GM21447 (cell line): ENCODE data around the gene RPL38.

Experiments
- ATAC-seq: cut with Tn5 transposase; IDR thresholded peaks from one replicate; pipeline ENCODE4 v1.9.1; 2021; ENCODE audit not compliant: unreplicated experiment

RPL38 gene

DNA sequence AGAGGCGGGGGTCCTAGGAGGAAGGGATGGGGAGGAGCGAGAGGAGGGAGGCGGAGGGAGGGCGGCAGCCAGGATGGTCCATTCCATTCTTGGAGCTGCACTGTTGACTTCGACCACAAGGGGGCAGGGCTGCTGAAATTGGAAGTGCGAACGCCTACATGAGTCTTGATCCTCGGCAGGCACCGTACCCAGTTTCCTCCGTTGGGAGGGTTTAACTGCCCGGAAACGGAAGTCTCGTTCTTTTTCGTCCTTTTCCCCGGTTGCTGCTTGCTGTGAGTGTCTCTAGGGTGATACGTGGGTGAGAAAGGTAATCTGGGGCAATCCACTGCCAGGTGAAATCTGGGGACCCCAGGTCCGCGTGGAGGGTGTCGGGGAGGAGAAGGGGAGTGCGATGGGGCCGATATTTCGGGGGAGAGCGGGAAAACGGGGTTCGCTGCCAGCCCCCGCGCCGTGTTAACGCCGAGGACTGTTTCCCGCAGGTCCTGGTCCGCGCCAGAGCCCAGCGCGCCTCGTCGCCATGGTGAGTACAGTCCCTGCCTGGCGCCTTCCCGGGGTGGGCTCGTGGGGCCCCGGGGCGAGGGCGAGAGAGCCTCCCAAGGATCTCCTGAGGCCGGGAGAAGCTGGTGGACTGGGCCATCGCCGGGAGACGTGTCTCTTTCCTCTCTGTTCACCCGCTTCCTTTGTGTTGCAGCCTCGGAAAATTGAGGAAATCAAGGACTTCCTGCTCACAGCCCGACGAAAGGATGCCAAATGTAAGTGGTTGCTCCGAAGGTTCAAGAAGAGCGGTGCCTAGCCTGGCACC is at the start of gene RPL38:
RPL38 (plus strand) TSS at position 240 of the 802 bp plus-strand sequence; CDS start at position 518, 278 bp downstream.
- ATAC-seq: peak; percentile 74

DNA sequence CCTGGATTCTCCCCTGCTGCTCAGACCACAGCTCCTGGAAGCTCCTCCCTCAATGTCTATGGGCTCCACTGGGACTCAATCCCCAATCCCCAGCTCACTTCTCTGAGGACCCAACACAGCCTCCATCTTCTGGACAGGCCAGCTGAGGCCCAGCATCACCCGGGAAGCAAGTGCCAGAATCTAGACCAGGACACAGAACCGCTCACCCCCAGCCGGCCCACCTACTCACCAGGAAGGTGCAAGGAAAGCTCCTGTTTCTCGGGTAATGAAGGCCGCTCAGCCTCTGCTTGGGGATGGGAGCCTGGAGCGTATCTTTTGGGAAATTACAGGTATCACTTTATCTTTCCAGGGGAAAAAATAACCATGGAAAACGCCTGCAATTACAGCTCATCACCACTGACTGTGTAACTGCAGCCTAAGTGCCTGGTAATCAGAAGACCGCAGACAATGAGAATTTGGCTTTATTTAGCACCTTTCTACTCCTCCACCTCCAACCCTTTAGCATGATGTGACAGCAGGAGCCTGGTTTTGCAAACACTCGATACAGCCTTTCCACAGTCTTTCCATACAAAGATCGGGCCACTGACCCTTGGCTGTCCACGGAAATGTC is 49.6 kb upstream of the RPL38 start:
- ATAC-seq: no peak

GRCh38 chr17:74156878-74157277 is 46.6 kb upstream of the RPL38 start:
- no peak for ATAC-seq

- ATAC-seq: no peak
Measured at GRCh38 chr17:74157366-74157765, 46.1 kb upstream of the RPL38 start.

GRCh38 chr17:74158761-74159160 is 44.7 kb upstream of the RPL38 start:
- no peak for ATAC-seq

DNA sequence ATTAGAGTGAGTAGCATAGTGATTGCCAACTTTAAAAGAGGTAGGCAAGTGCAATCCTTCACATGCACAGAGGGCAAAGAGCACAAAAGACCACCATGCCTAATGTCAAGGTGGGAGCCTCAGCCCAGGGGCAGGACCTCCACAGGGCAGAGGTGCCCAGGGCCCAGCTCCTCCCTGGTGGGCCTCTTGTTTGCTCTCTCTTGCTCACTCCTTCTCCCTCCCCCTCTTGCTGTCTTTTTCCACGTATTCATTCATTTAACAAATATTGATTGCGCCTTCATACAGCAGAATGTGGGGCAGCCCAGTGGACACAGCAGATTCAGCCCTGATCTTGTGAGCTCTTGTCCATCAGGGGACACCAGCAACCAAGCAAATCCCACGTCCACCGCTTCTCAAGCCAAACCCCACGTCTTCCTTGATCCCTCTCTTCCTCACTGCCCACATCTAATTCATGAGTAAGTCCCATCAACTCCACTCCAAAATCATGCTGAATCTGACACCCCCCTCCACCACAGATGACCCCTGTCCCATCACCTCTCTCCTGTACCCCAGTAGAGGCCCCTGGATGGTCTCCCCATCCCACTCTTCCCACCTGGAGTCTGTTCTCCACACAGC is 44.1 kb upstream of the RPL38 start:
- no peak for ATAC-seq

DNA sequence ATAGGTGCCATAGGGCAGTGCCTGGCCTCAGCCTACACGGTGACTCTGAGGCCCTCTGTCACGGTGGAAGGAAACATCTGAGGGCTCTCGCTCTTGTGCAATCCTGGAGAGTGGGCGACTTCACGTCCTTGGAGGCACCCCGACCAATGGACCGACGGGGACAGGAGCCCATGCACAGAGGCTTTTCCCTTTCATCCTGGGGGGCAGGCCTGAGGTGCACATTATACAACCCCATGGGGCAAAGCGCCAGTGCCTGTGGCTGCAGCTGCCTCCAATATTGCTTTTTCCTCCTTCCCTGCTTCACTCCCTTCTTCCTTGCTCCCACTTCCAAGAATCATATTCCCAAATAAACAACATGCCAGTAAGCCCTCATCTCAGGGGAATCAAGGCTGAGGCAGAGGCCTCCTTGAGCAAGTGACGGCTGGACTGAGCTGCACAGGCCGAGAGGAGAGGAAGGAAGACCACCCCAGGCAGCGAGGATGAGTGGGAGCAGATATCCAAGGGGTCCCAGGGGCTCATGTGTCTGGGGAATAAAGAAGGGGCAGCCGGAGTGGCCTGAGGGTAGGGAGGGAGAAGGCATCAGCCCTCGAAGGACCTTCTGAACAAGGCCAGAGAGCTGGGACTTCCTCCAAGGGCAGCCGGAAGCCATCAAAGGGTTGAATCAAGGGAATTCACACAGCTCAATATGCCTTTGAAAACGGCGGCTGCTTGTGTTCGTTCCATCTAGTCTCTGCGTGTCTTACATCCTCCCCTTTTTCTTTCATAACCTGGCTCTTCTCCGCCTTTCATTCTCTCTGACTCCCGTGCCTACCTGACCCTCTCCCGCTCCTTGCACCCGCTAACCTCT is 42.6 kb upstream of the RPL38 start:
- ATAC-seq: no peak

GRCh38 chr17:74161503-74161875 is 42.0 kb upstream of the RPL38 start:
- no peak for ATAC-seq

GRCh38 chr17:74163271-74163821 is 40.1 kb upstream of the RPL38 start:
- no peak for ATAC-seq

DNA sequence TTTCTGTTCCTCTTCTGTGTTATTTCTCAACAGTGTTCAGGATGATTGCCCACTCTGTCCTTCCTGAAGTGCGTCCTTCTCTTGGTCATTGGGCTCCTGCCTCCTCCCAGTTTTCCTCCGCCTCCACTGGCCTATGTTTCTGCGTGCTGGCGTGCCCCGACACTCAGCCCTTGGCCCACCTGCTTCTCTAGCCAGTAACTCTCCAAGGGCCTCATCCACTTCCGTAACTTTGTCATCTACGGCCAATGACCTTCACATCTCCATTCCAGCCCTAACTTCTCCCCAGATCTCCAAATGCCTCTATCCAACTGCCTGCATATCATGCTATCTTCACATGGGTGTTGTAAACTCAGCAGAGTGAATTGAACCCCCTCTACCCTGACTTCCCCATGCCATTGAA is 39.6 kb upstream of the RPL38 start:
- ATAC-seq: no peak

GRCh38 chr17:74164446-74165045 is 38.9 kb upstream of the RPL38 start:
- no peak for ATAC-seq

DNA sequence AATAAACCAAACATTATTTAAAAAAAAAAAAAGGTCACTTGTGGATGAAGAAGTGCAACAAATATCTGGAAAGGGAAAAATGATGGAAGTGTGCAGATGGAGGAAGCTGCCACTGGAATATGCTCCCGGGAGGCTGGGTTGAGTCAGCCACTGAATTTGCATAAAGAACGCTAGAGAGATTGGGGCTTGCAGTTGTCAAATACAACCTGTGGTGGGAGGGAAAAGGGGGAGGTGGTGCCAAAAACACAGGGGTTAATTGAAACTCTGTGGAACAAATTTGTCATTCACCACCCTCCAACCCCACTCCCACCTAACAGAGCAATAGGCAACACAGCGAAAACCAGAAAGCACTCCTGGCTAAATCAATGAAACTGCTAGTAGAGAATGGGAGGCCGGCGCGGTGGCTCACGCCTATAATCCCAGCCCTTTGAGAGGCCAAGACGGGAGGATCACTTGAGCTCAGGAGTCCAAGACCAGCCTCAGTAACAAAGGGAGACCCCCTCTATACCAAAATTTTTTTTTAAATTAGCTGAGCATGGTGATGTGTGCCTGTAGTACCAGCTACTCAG is 37.6 kb upstream of the RPL38 start:
- no peak for ATAC-seq

DNA sequence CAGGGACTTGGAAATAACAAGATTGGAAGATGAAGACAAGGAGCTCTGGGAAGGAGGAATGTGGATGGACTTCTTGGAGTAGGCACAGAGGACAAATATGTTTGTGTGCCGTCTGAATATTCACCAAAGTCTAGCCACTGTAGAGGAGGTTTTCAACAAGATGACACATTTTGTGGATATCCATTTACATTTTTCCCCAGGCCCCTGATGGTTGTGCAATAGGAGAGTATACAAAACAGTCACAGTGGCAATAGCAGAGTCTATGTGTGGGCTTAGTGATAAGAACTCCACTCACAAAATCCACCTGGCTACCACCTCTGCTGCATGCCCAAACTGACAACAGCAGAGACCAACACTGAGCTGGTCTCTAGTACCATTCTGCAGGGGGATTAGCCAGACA is 32.6 kb upstream of the RPL38 start:
- ATAC-seq: no peak

- no peak for ATAC-seq
Measured at GRCh38 chr17:74172700-74173099, 30.8 kb upstream of the RPL38 start.

- no peak for ATAC-seq
Measured at GRCh38 chr17:74176546-74177001, 26.9 kb upstream of the RPL38 start.

- ATAC-seq: no peak
Measured at GRCh38 chr17:74177018-74177450, 26.4 kb upstream of the RPL38 start.

DNA sequence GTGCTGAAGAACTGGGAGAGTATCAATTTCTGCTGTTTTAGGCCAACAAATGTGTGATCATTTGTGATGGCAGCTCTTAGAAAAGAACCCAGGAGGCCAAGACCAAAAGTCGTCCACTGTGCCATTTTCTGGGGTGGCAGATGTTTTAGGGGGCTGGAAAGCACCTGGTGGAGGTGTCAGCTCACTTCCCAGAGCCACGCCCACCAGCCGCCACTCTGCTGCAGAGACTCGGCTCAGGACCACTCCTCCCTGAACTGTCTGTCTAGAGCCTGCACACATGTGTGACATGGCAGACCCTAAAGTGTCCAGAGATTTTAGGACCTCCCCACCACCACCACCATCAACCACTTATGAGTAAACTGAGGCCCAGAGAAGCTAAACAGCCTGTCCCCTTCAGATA is 23.9 kb upstream of the RPL38 start:
- no peak for ATAC-seq

- no peak for ATAC-seq
Measured at GRCh38 chr17:74180336-74180735, 23.1 kb upstream of the RPL38 start.

DNA sequence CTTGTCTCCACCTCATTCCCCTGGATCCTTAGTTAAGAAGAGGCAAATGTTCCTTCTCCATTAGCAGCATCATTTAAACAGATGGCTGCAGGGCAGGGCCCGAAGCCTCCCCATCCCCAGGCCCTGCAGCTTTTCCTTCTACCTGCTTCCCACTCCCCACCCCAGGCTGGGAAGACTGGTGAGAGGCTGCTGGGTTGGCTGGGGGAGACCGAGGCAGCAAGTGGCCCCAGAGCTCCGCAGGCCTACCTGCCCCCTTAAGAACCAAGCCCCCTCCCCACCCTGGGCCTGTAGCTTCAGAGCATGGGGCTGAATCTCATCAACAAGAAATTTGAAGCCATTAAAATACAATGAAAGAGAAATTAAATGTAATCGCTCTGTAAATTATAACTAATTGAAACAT is 22.1 kb upstream of the RPL38 start:
- no peak for ATAC-seq

DNA sequence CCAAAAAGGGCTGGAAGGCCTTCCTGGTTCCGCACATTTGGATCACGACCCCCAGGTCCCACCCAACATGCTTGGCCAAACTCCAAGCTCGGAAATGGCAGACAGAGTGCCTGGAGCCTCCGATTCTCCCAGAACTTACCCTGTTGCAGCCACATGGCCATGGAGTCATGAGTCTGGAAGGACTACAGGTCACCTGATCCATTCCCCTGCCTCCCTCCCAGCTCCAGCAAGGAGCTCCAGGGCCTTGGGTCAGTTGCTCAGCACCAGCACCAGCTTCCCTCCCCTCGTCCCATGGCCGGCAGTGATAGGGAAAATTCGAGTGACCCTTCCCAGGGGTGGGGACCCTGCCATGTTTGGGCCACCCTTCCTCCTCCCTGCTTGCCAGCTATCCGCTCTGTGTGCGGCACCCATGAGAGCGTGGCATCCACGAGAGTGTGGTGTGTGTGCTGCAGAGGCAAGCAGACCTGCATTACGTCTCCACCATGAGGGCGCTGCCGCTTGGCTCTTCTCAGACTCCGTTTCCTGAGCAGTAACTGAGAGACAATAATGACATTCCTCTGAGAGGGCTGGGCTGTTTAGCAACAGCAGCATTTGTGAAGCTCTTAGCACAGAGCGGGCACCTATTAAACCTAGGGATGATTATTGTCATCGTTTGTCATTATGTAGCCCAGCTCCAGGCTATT is 21.3 kb upstream of the RPL38 start:
- no peak for ATAC-seq
